HCT116 (cell line): ENCODE measurements around the gene FBXO34.

Experiments
- ATF3 ChIP-seq: IDR thresholded peaks from 2 replicates; pipeline ENCODE4 v1.6.1; 2012
- CTCF ChIP-seq, 3 experiments: fragments of 200-600 bp in 1 of 3; sonication (generic) in 1 of 3; IDR thresholded peaks in 2 of 3; conservative IDR thresholded peaks in 1 of 3; 2 replicates each; pipeline ENCODE4 v1.5.1; 2012 to 2017; ENCODE audit warnings: low read depth in 2 of 3, low read length in 2 of 3, antibody characterized with exemption in 1 of 3, borderline replicate concordance in 1 of 3, control low read depth in 1 of 3, mild to moderate bottlenecking in 1 of 3, mixed read lengths in 1 of 3, mixed run types in 1 of 3, moderate library complexity in 1 of 3; ENCODE audit not compliant: insufficient read depth in 1 of 3
- EGR1 ChIP-seq: IDR thresholded peaks from 2 replicates; pipeline ENCODE4 v1.6.1; 2012; ENCODE audit warnings: low read depth
- ELF1 ChIP-seq: IDR thresholded peaks from 2 replicates; pipeline ENCODE4 v1.6.1; 2012; ENCODE audit warnings: low read depth, borderline replicate concordance
- EZH2 ChIP-seq: fragments of 200-600 bp; sonication (generic); IDR thresholded peaks from 2 replicates; pipeline ENCODE4 v1.6.1; 2017; ENCODE audit warnings: antibody characterized with exemption, mixed run types
- EZH2phosphoT487 ChIP-seq: fragments of 200-600 bp; IDR thresholded peaks from 2 replicates; pipeline ENCODE4 v1.6.1; 2018; ENCODE audit warnings: antibody characterized with exemption, borderline replicate concordance
- MAX ChIP-seq: IDR thresholded peaks from 2 replicates; pipeline ENCODE4 v1.6.1; 2012
- POLR2A ChIP-seq: IDR thresholded peaks from 2 replicates; pipeline ENCODE4 v1.7.0; 2011; ENCODE audit warnings: borderline replicate concordance; ENCODE audit not compliant: insufficient read depth, insufficient read length; ENCODE audit errors: extremely low read depth
- POLR2AphosphoS5 ChIP-seq: IDR thresholded peaks from 2 replicates; pipeline ENCODE4 v1.6.1; 2011; ENCODE audit warnings: mild to moderate bottlenecking, low read depth, low read length, moderate library complexity
- SIN3A ChIP-seq: IDR thresholded peaks from 2 replicates; pipeline ENCODE4 v1.6.1; 2012; ENCODE audit warnings: low read depth
- YY1 ChIP-seq: IDR thresholded peaks from 2 replicates; pipeline ENCODE4 v1.6.1; 2011; ENCODE audit warnings: low read length, low read depth, moderate library complexity, mild to moderate bottlenecking; ENCODE audit not compliant: insufficient replicate concordance; ENCODE audit errors: extremely low read depth
- ZFX ChIP-seq: fragments of 450-650 bp; IDR thresholded peaks from 2 replicates; pipeline ENCODE4 v1.6.1; 2017
- ZNF274 ChIP-seq: fragments of 200-500 bp; sonication (Bioruptor generic); IDR thresholded peaks from 2 replicates; pipeline ENCODE4 v1.6.1; 2014; ENCODE audit warnings: mild to moderate bottlenecking, low read depth, low read length, inconsistent platforms

GRCh38 chr14:55347040-55347439 is 75.8 kb downstream of the FBXO34 start:
- TF ChIP-seq EZH2 (no peak), CTCF (IDR thresholded peaks at IDR 0.05 in 2 of 3, conservative IDR thresholded peaks at IDR 0.05 in 1 of 3; ENCODE audit: borderline replicate concordance in 1 of 3, insufficient read depth in 1 of 3, low read depth in 2 of 3, low read length in 2 of 3) (no peak), ZFX (no peak), POLR2AphosphoS5 (no peak), EGR1 (no peak), ZNF274 (no peak), YY1 (no peak), ATF3 (no peak), SIN3A (no peak), ELF1 (no peak), EZH2phosphoT487 (no peak), MAX (no peak), POLR2A (no peak)
